ENCODE data around the gene FER1L5.
A peak's percentile ranks its signal among the peaks of the same experiment; 100 is the strongest.
"Not testable (repeated sequence)": the region's sequence is repeated elsewhere in the genome, so short reads cannot be mapped to it uniquely, and the experiment has no call there.

The FER1L5 gene

DNA sequence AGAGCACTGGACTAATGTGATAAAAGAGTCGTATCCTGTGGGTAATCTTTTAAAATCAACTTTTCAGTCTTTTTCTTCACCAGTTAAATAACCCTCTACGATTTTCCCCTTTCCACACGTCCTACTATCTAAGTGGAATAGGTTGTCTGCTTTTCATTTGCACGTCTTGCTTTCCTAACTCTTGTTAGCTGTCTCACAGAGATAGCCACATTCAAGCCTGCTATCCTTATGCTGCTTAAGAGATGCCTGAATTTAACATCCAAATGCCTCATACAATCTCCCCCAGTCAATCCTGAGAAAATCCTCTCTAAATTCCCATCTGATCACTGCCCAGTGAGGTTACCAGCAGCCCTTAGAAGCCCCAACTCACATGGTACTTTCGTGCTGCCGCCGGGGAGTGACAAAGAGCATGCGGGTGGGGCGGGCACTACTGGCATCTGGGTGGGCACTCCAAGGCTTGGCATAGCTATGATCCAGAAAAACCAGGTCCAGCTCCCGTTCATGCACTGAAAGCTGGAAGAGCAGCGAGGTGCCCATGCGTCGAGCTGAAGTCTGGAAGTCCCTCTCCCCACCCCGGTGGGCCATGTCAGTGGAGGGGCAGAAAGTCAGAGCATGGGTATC is 5.9 kb upstream of the FER1L5 start:
- DNase-seq (ENCODE audit: low spot score): no peak

DNA sequence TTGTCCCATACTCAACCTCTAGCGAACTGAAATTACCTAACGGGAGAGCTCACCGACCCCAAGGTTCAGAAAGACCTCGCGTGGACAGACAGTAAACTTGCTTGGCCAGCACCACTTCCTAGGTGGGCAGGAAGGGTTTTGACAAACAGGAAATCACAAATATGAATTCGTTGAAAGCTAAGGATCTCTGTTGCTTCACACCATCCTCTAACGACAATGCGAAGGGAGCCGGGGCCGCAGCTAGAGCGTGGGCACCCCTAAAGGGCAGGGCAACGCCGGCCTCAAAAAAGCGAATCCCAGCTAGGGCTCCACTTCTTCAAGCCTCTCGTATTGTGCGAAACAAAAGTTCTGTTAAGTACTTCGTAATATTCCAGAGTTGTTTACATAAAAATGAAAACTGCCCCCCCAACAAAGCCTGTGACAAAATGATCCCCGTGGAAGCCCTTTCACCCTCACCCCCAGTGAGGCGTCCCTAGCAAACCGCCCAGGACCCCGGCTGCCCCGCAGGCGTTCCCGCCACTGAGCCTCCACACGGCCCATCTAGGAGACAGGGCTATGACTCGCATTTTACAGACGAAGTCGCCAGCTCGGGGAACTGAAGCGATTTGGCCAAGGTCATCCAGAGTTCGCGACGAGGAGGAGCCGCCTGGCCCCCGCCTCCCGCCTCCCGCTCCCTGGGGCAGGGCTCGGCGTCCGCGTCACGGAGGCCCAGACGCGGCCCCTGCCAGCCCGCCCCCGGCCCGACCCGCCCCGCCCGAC is 5.0 kb upstream of the FER1L5 start:
- peak; percentile 76 for DNase-seq (ENCODE audit: low spot score)

DNA sequence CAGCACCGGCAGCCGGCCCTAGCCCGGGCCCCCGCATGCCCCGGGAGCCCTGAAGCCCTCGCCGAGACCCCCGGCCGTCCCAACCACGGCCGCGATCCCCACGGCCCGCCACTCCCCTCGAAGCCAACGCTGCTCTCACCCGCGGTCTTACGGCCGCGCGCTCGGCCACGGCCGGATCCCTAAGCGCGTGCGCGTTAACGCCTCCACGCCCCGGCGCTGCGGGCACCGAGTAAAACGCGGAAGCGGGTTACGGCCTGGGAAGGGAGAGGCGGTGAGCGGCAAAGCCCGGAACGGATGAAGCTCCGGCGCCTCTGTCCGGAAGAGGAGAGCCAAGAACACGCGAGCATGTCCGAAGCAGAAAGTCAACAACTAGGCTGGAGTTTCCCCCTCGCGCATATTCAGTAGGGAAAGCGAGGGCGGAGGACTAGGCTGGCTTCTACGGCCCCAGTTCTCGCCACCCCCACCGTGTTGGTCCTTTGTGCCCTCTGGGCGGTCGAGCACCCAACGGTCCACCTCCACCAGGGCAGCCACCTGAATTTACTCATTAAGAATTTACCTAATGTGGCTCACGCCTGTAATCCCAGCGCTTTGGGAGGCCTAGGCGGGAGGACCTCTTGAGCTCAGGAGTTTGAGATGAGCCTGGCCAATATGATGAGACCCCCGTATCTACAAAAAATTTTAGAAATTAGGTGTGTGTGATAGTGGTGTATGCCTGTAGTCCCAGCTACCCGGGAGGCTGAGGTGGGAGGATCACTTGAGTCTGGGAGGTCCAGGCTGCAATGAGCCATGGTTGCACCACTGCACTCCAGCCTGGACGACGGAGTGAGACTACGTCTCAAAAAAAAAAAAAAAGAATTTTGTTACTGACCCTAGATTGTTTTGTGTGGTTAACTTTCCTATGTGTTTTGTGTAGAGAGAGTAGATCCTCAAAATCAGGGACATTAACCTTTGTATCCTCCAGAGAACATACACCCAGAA is 4.1 kb upstream of the FER1L5 start, which contains the start of gene KANSL3:
Gene KANSL3, minus strand, starts transcription at position 169 of the 978 bp plus-strand sequence. CDS start 1,177 bp downstream, outside the sequence.
- DNase-seq (ENCODE audit: low spot score): peak; percentile 92

DNA sequence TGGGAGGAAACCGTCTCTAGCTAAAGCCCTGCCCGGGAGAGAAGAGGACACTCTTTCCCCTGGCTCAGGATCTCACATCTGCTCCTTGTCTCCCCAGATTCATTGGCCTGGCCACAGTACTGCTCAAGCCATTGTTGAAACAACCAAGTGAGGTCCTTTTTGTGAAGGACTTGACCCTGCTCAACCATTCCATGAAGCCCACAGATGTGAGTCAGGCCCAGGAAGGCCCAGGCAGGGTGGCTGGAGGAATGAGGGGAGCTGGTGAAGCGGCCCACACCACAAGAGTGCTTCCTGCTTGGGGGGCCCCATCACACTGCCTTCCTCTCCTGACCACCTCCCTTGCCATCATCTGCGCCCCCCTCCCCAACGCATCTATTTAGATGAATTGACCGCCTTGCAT is 5.1 kb downstream of the FER1L5 start:
- no peak for DNase-seq (ENCODE audit: low spot score)

DNA sequence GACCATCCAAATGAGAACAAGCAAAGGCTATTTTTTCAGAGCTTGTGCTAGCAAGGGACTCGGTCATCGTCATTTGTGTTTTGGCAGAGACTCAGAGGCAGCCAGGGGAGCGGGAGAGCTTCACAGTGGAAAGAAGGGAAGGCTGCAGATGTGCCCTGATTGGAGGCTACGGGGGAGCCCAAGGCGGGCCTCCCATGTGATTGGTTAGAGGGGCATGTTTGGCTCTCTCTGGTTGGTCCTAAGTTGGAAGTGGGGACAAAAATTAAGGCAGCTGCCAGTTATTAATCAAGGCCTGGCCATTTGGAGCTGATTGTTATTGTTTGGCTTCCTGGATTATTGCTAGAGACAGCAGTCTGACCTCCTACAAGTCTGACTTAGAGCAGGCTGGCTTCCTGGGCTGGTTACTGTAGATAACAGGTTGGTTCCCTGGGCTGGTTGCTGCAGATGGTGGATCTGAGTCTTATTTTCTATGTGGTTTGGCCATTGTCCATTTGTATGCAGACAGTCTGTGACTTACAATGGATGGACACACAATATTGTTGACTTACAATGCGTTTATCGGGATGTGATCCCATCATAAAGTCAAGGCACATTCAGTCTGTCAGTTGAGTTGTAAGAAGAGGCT is 5.9 kb downstream of the FER1L5 start:
- DNase-seq (ENCODE audit: low spot score): no peak

DNA sequence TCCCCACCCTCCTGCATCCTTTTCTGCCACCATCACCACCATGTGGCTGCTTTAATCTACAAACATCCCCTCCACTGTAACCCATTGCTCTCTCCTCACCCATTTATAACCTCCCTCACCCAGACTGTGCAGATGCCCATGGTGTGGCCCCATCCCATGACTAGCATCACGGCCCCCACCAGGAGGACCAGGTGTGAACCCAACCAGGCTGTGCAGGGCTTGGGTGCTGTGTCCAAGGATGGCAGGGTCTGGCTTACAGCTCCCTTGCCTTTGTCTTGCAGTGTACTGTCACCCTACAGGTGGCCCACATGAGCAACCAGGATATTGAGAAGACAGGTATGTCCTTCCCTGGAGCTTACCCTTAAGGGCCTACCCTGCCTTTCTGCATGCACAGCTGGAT is 6.8 kb downstream of the FER1L5 start:
- DNase-seq (ENCODE audit: low spot score): no peak

DNA sequence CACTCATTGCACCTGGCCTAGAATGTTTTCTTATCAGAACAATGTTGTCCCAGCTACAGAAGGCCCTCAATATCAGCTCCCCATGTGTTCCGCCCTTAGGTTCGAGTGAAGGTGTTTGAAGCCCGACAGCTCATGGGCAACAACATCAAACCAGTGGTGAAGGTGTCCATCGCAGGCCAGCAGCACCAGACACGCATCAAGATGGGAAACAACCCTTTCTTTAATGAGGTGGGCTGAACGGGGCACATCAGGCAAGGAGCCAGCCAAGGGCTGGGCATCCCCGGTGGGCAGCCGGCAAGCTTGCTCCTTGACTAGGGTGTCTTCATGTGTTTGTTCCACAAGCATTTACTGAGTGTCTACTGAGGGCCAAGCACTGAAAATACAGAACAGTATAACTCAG is 9.2 kb downstream of the FER1L5 start:
- no peak for DNase-seq (ENCODE audit: low spot score)

DNA sequence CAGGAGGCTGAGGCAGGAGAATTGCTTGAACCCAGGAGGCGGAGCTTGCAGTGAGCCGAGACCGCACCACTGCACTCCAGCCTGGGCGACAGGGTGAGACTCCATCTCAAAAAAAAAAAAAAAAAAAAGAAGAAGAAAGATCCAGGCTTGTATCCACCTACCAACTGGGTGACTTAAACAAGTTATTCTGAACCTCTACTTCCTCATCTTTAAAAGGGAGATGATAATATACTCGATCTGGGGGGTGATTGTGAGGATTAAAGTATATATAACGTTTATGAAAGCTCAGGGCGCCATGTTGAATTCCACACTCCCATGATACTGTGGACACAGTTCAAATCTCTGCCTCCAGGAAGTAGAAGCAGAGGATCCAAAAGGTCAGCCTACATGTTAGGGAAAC is 12.2 kb downstream of the FER1L5 start:
- DNase-seq (ENCODE audit: low spot score): not testable (repeated sequence)

DNA sequence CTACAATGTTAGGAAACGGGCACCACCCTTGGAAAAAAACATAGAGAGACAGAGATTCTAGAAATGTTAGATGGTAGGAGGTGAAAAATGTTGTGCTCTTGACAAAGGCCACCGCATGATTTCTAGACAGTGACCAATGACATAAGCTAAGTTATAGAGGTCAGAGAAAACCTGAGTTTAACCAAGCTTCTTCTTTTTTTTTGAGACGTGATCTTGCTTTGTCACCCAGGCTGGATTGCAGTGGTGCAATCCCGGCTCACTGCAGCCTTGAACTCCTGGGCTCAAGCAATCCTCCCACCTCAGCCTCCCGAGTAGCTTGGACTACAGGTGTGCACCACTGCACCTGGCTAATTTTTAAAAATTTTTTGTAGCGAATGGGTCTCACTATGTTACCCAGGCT is 13.0 kb downstream of the FER1L5 start:
- DNase-seq (ENCODE audit: low spot score): no peak

DNA sequence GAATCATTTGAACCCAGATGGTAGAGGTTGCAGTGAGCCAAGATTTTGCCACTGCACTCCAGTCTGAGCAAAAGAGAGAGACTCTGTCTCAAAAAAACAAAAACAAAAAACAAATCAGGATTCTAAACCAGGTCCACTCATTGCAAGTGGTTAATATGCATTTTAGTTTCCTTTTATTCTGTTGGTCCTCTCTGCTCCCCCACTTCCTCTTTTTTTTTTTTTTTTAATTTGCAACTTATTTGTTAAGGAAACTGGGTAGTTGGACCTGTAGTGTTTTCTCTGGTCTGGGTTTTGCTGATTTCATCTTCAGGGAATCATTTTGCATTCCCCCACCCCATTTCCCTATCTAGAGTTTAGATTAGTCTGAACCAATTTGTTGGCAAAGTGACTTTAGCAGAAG is 14.0 kb downstream of the FER1L5 start:
- peak; percentile 45 for DNase-seq (ENCODE audit: low spot score)

DNA sequence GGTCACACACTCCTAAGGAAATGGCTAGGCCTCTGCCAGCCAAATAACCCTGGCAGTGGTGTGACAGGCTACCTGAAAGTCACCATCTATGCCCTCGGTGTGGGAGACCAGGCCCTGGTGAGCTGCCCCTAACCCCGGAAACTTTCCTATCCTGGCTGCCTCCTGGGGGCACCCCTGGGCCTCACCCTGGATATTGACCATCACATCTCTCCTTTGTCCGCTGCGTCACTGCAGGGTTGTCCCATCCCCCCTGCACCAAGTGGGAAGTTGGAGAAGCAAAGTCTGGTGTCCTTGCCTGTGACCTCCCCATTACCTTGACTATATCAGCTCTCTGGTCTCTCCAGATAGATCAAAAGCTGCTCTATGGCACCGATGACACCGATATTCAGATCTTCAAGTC is 18.8 kb downstream of the FER1L5 start:
- no peak for DNase-seq (ENCODE audit: low spot score)

DNA sequence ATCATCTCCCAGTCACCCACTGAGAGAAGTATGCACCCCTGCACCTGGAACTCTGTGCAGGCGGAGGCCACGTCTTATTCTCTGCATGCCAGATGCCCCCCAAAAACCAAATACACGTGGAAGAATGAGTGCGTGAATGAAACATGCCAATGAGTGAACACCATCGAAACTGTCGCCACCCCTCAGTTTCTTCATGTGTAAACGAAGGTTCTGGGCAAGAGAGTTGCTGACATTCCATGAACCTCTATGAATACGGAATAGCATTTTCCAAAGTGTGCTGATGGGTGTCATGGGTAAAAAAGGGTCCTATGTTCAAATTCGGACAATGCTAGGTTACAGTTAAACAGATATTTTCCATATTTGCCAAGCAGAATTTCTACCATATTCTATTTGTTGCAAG is 19.8 kb downstream of the FER1L5 start:
- no peak for DNase-seq (ENCODE audit: low spot score)

DNA sequence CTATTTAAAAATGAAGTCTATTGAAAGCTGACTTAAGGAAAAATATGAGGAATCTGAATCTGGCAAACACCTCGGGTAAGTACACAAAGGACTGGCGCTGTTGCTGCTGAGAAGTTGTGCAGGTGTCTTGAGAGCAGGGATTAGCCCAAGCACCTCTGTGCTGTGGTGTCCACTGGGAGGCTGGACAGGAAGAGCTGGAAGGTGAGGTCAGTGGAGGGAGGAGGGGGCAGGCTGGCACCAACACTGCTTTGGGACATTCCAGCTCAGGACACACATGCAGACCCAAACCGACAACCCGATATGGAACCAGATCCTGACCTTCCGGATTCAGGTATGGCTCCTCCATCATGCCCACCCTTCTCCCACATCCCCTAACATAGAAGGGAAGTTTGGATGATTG is 20.6 kb downstream of the FER1L5 start:
- no peak for DNase-seq (ENCODE audit: low spot score)

DNA sequence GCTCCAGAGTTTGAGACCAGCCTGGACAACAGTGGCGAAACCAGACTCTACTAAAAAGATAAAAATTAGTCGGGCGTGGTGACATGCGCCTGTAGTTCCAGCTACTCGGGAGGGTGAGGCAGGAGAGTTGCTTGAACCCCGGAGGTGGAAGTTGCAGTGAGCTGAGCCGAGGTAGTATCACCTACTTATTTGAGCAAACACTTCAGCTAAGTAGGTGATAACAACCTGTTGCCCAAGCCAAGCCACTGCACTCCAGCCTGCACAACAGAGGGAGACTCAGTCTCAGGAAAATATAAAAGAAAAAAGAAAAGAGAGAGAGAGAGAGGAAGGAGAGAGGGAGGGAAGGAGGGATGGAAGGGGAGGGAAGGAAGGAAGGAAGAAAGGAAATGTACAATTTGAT is 21.3 kb downstream of the FER1L5 start:
- no peak for DNase-seq (ENCODE audit: low spot score)

DNA sequence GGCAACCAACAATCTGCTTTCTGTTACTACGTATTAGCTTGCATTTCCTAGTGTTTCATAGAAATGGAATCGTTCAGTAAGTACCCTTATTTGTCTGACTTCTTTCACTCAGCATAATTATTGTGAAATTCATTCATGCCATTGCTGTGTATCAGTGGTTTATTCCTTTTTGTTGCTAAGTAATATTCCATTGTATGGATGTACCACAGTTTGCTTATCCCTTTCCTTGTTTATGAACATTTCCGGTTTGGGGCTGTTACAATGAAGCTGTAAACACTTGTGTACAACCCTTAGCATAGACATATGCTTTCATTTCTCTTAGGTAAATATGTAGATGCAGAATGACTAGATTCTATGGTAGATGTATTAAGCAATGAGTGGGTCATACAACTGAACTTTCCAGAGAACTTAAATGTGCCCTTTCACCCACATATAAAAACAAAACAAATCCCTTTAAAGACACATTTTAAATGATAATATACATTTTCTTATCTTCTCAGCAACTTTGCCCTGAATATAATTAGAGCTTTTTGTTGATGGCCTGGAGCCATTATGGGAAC is 21.9 kb downstream of the FER1L5 start:
- no peak for DNase-seq (ENCODE audit: low spot score)

DNA sequence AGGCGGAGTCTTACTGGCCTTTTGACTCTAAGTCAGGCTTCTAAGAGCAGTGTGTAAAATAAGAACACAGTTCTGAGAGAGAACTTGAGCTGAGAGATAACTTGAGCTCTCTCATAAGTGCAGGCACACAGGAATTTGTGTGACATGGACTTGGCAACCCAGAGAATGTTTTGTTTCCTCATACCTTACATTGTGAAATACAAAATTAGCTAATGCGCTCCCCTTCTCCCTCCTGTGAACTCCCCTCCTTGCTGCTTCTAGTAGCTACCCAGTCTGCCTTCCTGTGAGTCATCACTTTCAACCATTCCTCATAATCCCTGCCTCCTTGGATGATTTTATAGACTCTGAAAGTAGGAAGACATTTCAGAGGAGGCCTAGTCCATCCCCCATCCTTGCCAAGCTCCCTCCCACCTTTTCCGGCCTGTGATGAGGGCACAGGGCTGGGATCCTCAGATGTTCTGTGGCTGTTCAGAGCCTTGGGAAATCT is 22.6 kb downstream of the FER1L5 start:
- DNase-seq (ENCODE audit: low spot score): no peak

DNA sequence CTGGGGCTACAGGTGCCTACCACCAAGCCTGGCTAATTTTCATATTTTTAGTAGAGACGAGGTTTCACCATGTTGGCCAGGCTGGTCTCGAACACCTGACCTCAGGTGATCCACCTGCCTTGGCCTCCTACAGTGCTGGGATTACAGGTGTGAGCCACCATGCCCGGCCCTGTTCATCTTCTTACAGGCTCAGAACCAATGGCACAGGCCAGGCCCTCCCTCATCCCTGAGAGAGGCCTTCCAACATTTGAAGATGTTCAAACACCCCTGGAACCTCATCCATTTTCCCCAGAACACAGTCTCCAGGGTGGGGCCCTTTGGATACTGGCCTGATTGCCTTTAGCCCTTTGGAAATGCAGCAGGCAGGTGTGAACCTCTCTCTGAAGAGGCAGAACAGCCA is 23.2 kb downstream of the FER1L5 start:
- DNase-seq (ENCODE audit: low spot score): not testable (repeated sequence)

DNA sequence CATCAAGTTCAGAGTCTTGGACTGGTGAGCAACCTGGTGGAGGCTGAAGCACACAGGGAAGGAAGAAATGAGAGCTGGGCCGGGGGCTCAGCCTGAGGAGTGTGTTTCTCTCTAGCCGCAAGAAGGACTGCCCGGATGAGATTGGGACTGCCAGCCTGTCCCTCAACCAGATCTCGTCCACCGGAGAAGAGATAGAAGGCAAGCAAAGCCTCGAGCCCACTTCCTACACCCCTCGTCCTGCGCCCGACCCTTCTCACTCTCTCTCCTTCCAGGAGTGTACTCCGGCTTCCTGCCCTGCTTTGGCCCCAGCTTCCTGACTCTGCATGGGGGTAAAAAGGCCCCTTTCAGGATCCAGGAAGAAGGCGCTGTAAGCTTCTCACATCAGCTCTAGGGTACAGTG is 26.2 kb downstream of the FER1L5 start:
- no peak for DNase-seq (ENCODE audit: low spot score)

DNA sequence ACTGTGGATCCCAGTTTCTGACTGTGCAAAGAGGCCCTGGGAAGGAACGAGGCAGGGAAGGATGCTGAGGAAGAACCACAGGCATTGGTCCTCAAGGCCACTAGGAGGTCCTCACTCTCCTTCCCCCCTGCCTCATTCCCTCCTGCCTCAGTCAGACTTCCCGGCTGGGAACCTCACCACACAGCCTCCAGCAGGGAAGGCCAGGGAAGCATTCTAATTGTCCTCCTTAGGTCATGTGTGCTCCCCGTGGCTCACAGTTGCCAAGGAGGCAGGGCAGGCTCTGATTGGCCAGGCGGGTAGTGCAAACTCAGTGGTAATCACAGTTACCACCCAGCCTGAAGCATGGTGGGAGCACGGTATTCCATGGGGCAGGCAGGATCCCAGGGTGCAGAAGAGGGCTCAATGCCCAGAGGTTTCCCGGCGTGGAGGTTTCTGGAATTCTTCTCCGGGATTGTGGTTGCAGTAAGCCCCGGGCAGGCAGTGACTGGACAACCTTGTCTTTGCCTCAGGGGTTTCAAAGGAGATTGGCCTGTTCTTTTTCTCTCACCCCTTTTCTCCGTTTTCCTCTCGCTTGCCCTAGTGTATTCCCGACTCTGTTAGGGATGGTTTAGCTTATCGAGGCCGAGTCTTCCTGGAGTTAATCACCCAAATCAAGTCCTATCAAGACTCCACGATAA is 27.1 kb downstream of the FER1L5 start:
- no peak for DNase-seq (ENCODE audit: low spot score)

DNA sequence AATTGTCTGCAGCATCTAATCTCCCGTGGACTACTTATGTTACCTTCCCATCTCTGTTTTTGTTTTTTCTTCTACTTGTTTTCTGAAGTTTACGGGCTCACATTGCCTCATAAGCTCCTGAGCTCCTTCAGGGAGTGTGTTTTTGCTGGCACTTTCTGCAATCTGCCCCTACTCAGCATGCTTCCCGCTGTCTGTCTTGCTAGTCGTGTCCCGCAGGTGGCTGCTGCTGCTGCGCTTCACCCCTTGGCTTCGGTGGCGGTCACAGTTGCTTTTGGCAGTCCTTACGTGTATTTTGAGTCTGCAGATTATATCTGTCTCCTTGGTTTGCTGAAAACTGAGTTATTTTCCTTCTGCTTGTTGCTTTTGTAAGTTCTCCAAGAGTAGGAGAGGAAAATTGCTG is 37.3 kb downstream of the FER1L5 start:
- no peak for DNase-seq (ENCODE audit: low spot score)

DNA sequence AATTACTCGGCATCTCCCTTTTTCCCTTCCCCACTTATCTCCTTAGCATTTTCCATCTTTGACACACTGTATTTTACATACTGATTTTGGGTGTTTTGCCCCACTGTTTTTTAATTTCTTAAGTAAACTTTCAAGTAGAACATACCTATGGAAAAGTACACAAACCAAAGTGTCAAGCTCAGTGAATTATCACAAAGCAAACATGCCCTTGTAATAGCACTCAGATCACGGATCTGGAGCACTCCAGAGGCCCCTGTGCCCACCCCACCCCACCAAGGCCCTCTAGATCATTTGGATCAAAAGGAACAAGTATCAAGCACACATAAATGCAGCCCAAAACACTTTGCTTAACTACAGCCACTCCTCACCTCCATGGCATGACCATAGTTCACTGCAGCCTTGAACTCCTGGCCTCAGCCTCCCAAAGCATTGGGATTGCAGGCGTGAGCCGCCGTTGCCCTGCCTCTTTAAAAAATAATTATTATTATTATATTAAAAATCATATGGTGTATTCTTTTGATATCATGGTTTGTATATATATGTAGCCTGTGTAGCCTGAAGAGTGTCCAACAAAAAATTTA is 38.1 kb downstream of the FER1L5 start:
- no peak for DNase-seq (ENCODE audit: low spot score)
